Loucy (cell line): Measurements from ENCODE around the gene KCNH1.

Experiments used
- H2AFZ ChIP-seq: fragments of 200-600 bp; sonication (generic); 2 replicates; pipeline ENCODE4 v1.6.0; 2016; ENCODE audit warnings: antibody characterized with exemption, mild to moderate bottlenecking, low read length, moderate library complexity
- H3F3A ChIP-seq: fragments of 200-600 bp; 2 replicates; pipeline ENCODE4 v1.6.0; 2016; ENCODE audit warnings: antibody characterized with exemption, low read depth, mild to moderate bottlenecking
- H3K27me3 ChIP-seq: fragments of 200-600 bp; sonication (generic); 2 replicates; pipeline ENCODE4 v1.6.1; 2014; ENCODE audit warnings: low read length, mild to moderate bottlenecking; ENCODE audit not compliant: insufficient read depth, poor library complexity, severe bottlenecking
- H3K36me3 ChIP-seq: fragments of 200-600 bp; sonication (generic); 2 replicates; pipeline ENCODE4 v1.6.1; 2016; ENCODE audit warnings: low read length; ENCODE audit not compliant: insufficient read depth
- H3K4me1 ChIP-seq: fragments of 200-600 bp; sonication (generic); 2 replicates; pipeline ENCODE4 v1.5.1; 2014; ENCODE audit warnings: low read length, mild to moderate bottlenecking; ENCODE audit not compliant: insufficient read depth, poor library complexity, severe bottlenecking
- H3K4me2 ChIP-seq: fragments of 200-600 bp; sonication (generic); 2 replicates; pipeline ENCODE4 v1.6.0; 2014; ENCODE audit warnings: antibody characterized with exemption, low read length, low read depth, mild to moderate bottlenecking; ENCODE audit not compliant: poor library complexity, severe bottlenecking
- H3K4me3 ChIP-seq: fragments of 200-600 bp; sonication (generic); 2 replicates; pipeline ENCODE4 v1.5.1; 2014; ENCODE audit warnings: low read length, mild to moderate bottlenecking, mixed read lengths; ENCODE audit not compliant: poor library complexity, severe bottlenecking
- H3K79me2 ChIP-seq: fragments of 200-600 bp; sonication (generic); 2 replicates; pipeline ENCODE4 v1.6.1; 2014; ENCODE audit warnings: low read length; ENCODE audit not compliant: insufficient read depth
- H3K9ac ChIP-seq: fragments of 200-600 bp; sonication (generic); 2 replicates; pipeline ENCODE4 v1.6.0; 2014; ENCODE audit warnings: mild to moderate bottlenecking, low read depth, low read length, moderate library complexity; ENCODE audit not compliant: poor library complexity, severe bottlenecking
- H3K9me2 ChIP-seq: fragments of 200-600 bp; sonication (generic); replicated peaks from 2 replicates; pipeline ENCODE4 v1.6.1; 2016; ENCODE audit warnings: low read depth, low read length, mixed read lengths
- H3K9me3 ChIP-seq: fragments of 200-600 bp; sonication (generic); 2 replicates; pipeline ENCODE4 v1.6.1; 2014; ENCODE audit warnings: mild to moderate bottlenecking, antibody characterized with exemption, low read length, low read depth; ENCODE audit not compliant: insufficient read depth
- H4K20me1 ChIP-seq: fragments of 200-600 bp; sonication (generic); 2 replicates; pipeline ENCODE4 v1.6.0; 2014; ENCODE audit warnings: antibody characterized with exemption, low read length, mild to moderate bottlenecking; ENCODE audit not compliant: insufficient read depth, poor library complexity, severe bottlenecking
- CTCF ChIP-seq: fragments of 200-600 bp; sonication (generic); conservative IDR thresholded peaks from 2 replicates; pipeline ENCODE4 v1.5.1; 2014; ENCODE audit warnings: mild to moderate bottlenecking, antibody characterized with exemption, low read length
- EZH2phosphoT487 ChIP-seq: fragments of 200-600 bp; IDR thresholded peaks from 2 replicates; pipeline ENCODE4 v1.6.1; 2018; ENCODE audit warnings: antibody characterized with exemption, mild to moderate bottlenecking, moderate library complexity, borderline replicate concordance

The KCNH1 gene

GRCh38 chr1:210676539-210676938, 457.4 kb downstream of the KCNH1 start:
- Histone ChIP-seq H4K20me1 (no peaks in the 10 kb centered on the region), H3K4me2 (no peak overlapping the region)
- TF ChIP-seq EZH2phosphoT487 (no peak), CTCF (no peak)

GRCh38 chr1:210674151-210674550, 459.8 kb downstream of the KCNH1 start:
- TF ChIP-seq CTCF (no peak), EZH2phosphoT487 (no peak)

More at GRCh38 chr1:210676539-210676938, 457.4 kb downstream of the KCNH1 start:
- Histone ChIP-seq H3K4me3 (no peak overlapping the region), H3K36me3 (no peaks in the 10 kb centered on the region), H3K79me2 (no peaks in the 10 kb centered on the region), H3K9me3 (no peaks in the 10 kb centered on the region), H3K9me2 (no peaks in the 10 kb centered on the region), H3F3A (no peaks in the 10 kb centered on the region), H3K9ac (no peak overlapping the region), H3K4me1 (no peaks in the 10 kb centered on the region), H3K27me3 (no peaks in the 10 kb centered on the region), H2AFZ (no peak overlapping the region)

GRCh38 chr1:210669951-210670350, 464.0 kb downstream of the KCNH1 start:
- H3K27me3 ChIP-seq, result no peaks in the 10 kb centered on the region
- no peak overlapping the region for H2AFZ ChIP-seq
- H3K9me2 ChIP-seq, result no peaks in the 10 kb centered on the region
- H3F3A ChIP-seq, result no peaks in the 10 kb centered on the region
- H4K20me1 ChIP-seq, result no peaks in the 10 kb centered on the region
- no peaks in the 10 kb centered on the region for H3K79me2 ChIP-seq
- no peak overlapping the region for H3K9ac ChIP-seq
- H3K4me2 ChIP-seq, result no peak overlapping the region
- H3K4me3 ChIP-seq, result no peak overlapping the region
- no peaks in the 10 kb centered on the region for H3K4me1 ChIP-seq
- no peaks in the 10 kb centered on the region for H3K36me3 ChIP-seq
- H3K9me3 ChIP-seq, result no peaks in the 10 kb centered on the region
- no peak for TF ChIP-seq CTCF
- no peak for TF ChIP-seq EZH2phosphoT487

More at GRCh38 chr1:210674151-210674550, 459.8 kb downstream of the KCNH1 start:
- no peak overlapping the region for H3K4me2 ChIP-seq
- no peaks in the 10 kb centered on the region for H3F3A ChIP-seq
- no peak overlapping the region for H3K9ac ChIP-seq
- H3K36me3 ChIP-seq, result no peaks in the 10 kb centered on the region
- H3K4me3 ChIP-seq, result no peak overlapping the region
- no peaks in the 10 kb centered on the region for H3K9me2 ChIP-seq
- H3K4me1 ChIP-seq, result no peaks in the 10 kb centered on the region
- H2AFZ ChIP-seq, result no peak overlapping the region
- no peaks in the 10 kb centered on the region for H3K79me2 ChIP-seq
- no peaks in the 10 kb centered on the region for H3K27me3 ChIP-seq
- no peaks in the 10 kb centered on the region for H3K9me3 ChIP-seq
- no peaks in the 10 kb centered on the region for H4K20me1 ChIP-seq
